ENCODE results near the gene ACP2.

- no peak for TF ChIP-seq CTCF (IDR thresholded peaks at IDR 0.05)
- TF ChIP-seq POLR2AphosphoS5 (IDR thresholded peaks at IDR 0.05) = no peak
- TF ChIP-seq EP300 (IDR thresholded peaks at IDR 0.05) = no peak
Observed at GRCh38 chr11:47258317-47258902, 9.8 kb upstream of the ACP2 start.
